HepG2 (cell line): ENCODE data around the gene TPRN. TPM values are rescaled to one million over a fixed set of nuclear protein-coding genes. Genes with fewer than 3 reads are reported as not detected.

Experiments
- CBX1 ChIP-seq: IDR thresholded peaks from one replicate; pipeline ENCODE4 v1.6.1; 2016; ENCODE audit warnings: antibody characterized with exemption, low read depth
- DR1 ChIP-seq: sonication (generic); formaldehyde crosslinking; IDR thresholded peaks from 2 replicates; pipeline ENCODE4 v1.8.0; 2021; ENCODE audit warnings: mild to moderate bottlenecking, missing genetic modification reagents, inconsistent platforms
- EEA1 ChIP-seq: sonication (generic); formaldehyde crosslinking; IDR thresholded peaks from 2 replicates; pipeline ENCODE4 v1.5.1; 2020; ENCODE audit warnings: mild to moderate bottlenecking, missing genetic modification reagents, borderline replicate concordance
- MLLT10 ChIP-seq: sonication (generic); formaldehyde crosslinking; IDR thresholded peaks from 2 replicates; pipeline ENCODE4 v1.4.0; 2020; ENCODE audit warnings: missing genetic modification reagents
- NCOA5 ChIP-seq: sonication (generic); formaldehyde crosslinking; IDR thresholded peaks from 2 replicates; pipeline ENCODE4 v1.4.0; 2020; ENCODE audit warnings: missing genetic modification reagents
- NFIB ChIP-seq: sonication (generic); formaldehyde crosslinking; IDR thresholded peaks from 2 replicates; pipeline ENCODE4 v1.9.0; 2021; ENCODE audit warnings: missing genetic modification reagents, mild to moderate bottlenecking, borderline replicate concordance
- SAFB2 ChIP-seq: sonication (generic); formaldehyde crosslinking; IDR thresholded peaks from 2 replicates; pipeline ENCODE4 v1.5.1; 2020; ENCODE audit warnings: missing genetic modification reagents, low read depth, mild to moderate bottlenecking, borderline replicate concordance
- SOX5 ChIP-seq: IDR thresholded peaks from 2 replicates; pipeline ENCODE4 v1.6.1; 2016; ENCODE audit warnings: borderline replicate concordance
- TAF1 ChIP-seq: sonication (generic); formaldehyde crosslinking; IDR thresholded peaks from 2 replicates; pipeline ENCODE4 v1.4.0; 2020; ENCODE audit warnings: missing genetic modification reagents
- ZC3H13 ChIP-seq: sonication (generic); formaldehyde crosslinking; IDR thresholded peaks from 2 replicates; pipeline ENCODE4 v1.8.1; 2023; ENCODE audit warnings: mild to moderate bottlenecking, missing genetic modification reagents, moderate library complexity
- ZNF326 ChIP-seq: sonication (generic); formaldehyde crosslinking; IDR thresholded peaks from 2 replicates; pipeline ENCODE4 v1.4.0; 2020; ENCODE audit warnings: missing genetic modification reagents, borderline replicate concordance
- ZNF550 ChIP-seq: sonication (generic); formaldehyde crosslinking; IDR thresholded peaks from 2 replicates; pipeline ENCODE4 v1.4.0; 2020; ENCODE audit warnings: mild to moderate bottlenecking, missing genetic modification reagents, borderline replicate concordance
- ZNF766 ChIP-seq: sonication (generic); formaldehyde crosslinking; IDR thresholded peaks from 2 replicates; pipeline ENCODE4 v1.5.0; 2020; ENCODE audit warnings: missing genetic modification reagents, borderline replicate concordance
- ZNF792 ChIP-seq: IDR thresholded peaks from 2 replicates; pipeline ENCODE4 v1.6.1; 2016
- polyA plus RNA-seq, 8 experiments: library from polyadenylated mRNA; depleted of rRNA in 3 of 8; stranded (reverse) in 7 of 8; unstranded in 1 of 8; fragments of >200 nt; fragmentation: Illumina TruSeq in 4 of 8; extraction: Trizol in 4 of 8; gene quantifications; 2 replicates each; pipeline versions ENCODE4 v1.2.1 to v1.2.3, GENCODE V29; 2011 to 2016; ENCODE audit warnings: low read depth in 4 of 8, missing spikeins in 1 of 8, mixed read lengths in 1 of 8; ENCODE audit not compliant: insufficient read depth in 1 of 8
- total RNA-seq, 5 experiments: library from RNA; depleted of rRNA; stranded (reverse); fragments of >200 nt; fragmentation: Illumina TruSeq; extraction: Trizol; gene quantifications; 2 replicates each; pipeline ENCODE4 v1.2.3, GENCODE V29; 2016; ENCODE audit warnings: low read depth in 1 of 5
- TF ChIP-seq, protein P1 (sequence below): sonication (generic); formaldehyde crosslinking; IDR thresholded peaks from 2 replicates; pipeline ENCODE4 v1.8.1; 2023; ENCODE audit warnings: mild to moderate bottlenecking, missing genetic modification reagents
- TF ChIP-seq, protein P2 (sequence below): sonication (generic); formaldehyde crosslinking; IDR thresholded peaks from 2 replicates; pipeline ENCODE4 v1.8.1; 2023; ENCODE audit warnings: missing genetic modification reagents, inconsistent platforms, borderline replicate concordance
- TF ChIP-seq, protein P3 (sequence below): sonication (generic); formaldehyde crosslinking; IDR thresholded peaks from 2 replicates; pipeline ENCODE4 v1.4.0; 2020; ENCODE audit warnings: missing genetic modification reagents
- TF ChIP-seq, protein P4 (sequence below): sonication (generic); formaldehyde crosslinking; IDR thresholded peaks from 2 replicates; pipeline ENCODE4 v1.5.0; 2020; ENCODE audit warnings: missing genetic modification reagents
- TF ChIP-seq, protein P5 (sequence below): sonication (generic); formaldehyde crosslinking; IDR thresholded peaks from 2 replicates; pipeline ENCODE4 v1.5.1; 2020; ENCODE audit warnings: mild to moderate bottlenecking, moderate library complexity, missing genetic modification reagents
- TF ChIP-seq, protein P6 (sequence below): sonication (generic); formaldehyde crosslinking; IDR thresholded peaks from 2 replicates; pipeline ENCODE4 v1.8.1; 2022; ENCODE audit warnings: mild to moderate bottlenecking, missing genetic modification reagents

TPRN gene
- total and polyA plus RNA-seq, 2 of the 13 experiments (the other 11 are each of a cell fraction or from before 2014, with no cell fraction given): 10.1 to 19.2 TPM

DNA sequence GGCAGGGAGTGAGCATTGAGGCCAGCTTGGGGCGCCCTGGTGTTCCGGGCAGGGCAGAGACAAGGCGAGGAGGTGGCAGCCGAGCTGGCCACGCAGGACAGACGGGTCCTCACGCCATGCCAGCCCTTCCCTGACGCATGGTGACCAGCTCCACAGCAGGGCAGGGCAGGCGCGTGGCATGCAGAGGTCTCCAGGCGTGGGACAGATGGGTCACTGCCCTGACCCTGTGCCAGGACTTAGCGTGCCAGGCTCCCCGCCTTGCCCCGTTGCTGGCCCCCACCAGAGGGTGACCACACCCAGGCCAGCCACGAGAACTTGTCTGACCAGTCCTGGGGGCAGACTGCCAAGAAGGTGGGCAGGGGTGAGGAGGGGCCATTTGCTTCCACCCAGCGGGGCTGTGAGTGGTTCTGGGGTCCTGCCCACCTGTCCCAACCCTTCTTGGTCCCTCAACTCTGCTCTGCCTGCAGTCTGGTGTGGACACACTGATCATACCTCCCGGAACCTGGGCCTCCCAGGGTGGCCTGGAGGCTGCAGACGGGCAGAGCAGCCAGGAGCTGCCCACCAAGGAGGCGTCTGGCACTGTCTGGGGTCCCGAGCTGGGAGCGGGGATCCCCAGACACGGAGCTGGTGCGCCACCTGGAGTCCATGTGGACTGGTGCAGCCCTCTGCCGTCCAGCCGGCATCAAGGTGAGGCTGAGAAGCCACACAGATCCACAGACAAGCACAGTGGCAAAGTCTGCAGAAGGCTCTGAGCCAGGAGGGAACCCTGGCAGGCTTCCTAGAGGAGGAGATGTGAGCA lies 26.7 kb upstream of the TPRN start, which contains the start of gene RNF224 (continued):
- TF ChIP-seq, protein P1, sequence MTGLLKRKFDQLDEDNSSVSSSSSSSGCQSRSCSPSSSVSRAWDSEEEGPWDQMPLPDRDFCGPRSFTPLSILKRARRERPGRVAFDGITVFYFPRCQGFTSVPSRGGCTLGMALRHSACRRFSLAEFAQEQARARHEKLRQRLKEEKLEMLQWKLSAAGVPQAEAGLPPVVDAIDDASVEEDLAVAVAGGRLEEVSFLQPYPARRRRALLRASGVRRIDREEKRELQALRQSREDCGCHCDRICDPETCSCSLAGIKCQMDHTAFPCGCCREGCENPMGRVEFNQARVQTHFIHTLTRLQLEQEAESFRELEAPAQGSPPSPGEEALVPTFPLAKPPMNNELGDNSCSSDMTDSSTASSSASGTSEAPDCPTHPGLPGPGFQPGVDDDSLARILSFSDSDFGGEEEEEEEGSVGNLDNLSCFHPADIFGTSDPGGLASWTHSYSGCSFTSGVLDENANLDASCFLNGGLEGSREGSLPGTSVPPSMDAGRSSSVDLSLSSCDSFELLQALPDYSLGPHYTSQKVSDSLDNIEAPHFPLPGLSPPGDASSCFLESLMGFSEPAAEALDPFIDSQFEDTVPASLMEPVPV (CRISPR knock-in tag): 0 out of 2 replicates have a peak, but pooled peaks have one; percentile 13
- TF ChIP-seq ZNF326 (CRISPR knock-in tag): no peak; the same call in 1 of the 2 replicates
- TF ChIP-seq NCOA5 (CRISPR knock-in tag): no peak
- TF ChIP-seq SOX5 (CRISPR knock-in tag): 0 out of 2 replicates have a peak, but pooled peaks have one; percentile 12
- no peak for TF ChIP-seq ZNF550 (CRISPR knock-in tag)
- no peak for TF ChIP-seq ZC3H13 (CRISPR knock-in tag)
- TF ChIP-seq, protein P2, sequence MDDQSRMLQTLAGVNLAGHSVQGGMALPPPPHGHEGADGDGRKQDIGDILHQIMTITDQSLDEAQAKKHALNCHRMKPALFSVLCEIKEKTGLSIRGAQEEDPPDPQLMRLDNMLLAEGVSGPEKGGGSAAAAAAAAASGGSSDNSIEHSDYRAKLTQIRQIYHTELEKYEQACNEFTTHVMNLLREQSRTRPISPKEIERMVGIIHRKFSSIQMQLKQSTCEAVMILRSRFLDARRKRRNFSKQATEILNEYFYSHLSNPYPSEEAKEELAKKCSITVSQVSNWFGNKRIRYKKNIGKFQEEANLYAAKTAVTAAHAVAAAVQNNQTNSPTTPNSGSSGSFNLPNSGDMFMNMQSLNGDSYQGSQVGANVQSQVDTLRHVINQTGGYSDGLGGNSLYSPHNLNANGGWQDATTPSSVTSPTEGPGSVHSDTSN (CRISPR knock-in tag): no peak
- TF ChIP-seq TAF1 (CRISPR knock-in tag): no peak
- no peak for TF ChIP-seq CBX1
- TF ChIP-seq DR1 (CRISPR knock-in tag): no peak
- TF ChIP-seq SAFB2 (CRISPR knock-in tag): no peak
- TF ChIP-seq, protein P3, sequence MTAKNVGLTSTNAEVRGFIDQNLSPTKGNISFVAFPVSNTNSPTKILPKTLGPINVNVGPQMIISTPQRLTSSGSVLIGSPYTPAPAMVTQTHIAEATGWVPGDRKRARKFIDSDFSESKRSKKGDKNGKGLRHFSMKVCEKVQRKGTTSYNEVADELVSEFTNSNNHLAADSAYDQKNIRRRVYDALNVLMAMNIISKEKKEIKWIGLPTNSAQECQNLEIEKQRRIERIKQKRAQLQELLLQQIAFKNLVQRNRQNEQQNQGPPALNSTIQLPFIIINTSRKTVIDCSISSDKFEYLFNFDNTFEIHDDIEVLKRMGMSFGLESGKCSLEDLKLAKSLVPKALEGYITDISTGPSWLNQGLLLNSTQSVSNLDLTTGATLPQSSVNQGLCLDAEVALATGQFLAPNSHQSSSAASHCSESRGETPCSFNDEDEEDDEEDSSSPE (CRISPR knock-in tag): no peak
- 0 out of 2 replicates have a peak, but pooled peaks have one; percentile 21 for TF ChIP-seq ZNF792
- TF ChIP-seq, protein P4, sequence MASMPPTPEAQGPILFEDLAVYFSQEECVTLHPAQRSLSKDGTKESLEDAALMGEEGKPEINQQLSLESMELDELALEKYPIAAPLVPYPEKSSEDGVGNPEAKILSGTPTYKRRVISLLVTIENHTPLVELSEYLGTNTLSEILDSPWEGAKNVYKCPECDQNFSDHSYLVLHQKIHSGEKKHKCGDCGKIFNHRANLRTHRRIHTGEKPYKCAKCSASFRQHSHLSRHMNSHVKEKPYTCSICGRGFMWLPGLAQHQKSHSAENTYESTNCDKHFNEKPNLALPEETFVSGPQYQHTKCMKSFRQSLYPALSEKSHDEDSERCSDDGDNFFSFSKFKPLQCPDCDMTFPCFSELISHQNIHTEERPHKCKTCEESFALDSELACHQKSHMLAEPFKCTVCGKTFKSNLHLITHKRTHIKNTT (CRISPR knock-in tag): no peak
- TF ChIP-seq ZNF766: no peak
- no peak for TF ChIP-seq NFIB (CRISPR knock-in tag)
- TF ChIP-seq MLLT10 (CRISPR knock-in tag): no peak
- TF ChIP-seq, protein P5, sequence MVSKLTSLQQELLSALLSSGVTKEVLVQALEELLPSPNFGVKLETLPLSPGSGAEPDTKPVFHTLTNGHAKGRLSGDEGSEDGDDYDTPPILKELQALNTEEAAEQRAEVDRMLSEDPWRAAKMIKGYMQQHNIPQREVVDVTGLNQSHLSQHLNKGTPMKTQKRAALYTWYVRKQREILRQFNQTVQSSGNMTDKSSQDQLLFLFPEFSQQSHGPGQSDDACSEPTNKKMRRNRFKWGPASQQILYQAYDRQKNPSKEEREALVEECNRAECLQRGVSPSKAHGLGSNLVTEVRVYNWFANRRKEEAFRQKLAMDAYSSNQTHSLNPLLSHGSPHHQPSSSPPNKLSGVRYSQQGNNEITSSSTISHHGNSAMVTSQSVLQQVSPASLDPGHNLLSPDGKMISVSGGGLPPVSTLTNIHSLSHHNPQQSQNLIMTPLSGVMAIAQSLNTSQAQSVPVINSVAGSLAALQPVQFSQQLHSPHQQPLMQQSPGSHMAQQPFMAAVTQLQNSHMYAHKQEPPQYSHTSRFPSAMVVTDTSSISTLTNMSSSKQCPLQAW (CRISPR knock-in tag): no peak
- TF ChIP-seq, protein P6, sequence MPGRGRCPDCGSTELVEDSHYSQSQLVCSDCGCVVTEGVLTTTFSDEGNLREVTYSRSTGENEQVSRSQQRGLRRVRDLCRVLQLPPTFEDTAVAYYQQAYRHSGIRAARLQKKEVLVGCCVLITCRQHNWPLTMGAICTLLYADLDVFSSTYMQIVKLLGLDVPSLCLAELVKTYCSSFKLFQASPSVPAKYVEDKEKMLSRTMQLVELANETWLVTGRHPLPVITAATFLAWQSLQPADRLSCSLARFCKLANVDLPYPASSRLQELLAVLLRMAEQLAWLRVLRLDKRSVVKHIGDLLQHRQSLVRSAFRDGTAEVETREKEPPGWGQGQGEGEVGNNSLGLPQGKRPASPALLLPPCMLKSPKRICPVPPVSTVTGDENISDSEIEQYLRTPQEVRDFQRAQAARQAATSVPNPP (CRISPR knock-in tag): no peak
- no peak for TF ChIP-seq EEA1 (CRISPR knock-in tag)
